OCI-LY1 (cell line): Measurements from ENCODE around the gene C16orf74.
A peak's percentile ranks its signal among the peaks of the same experiment; 100 is the strongest.

ENCODE experiments used
- H2AFZ ChIP-seq: fragments of 200-600 bp; sonication (generic), shearing (Covaris generic); 2 replicates; pipeline ENCODE4 v1.6.0; 2014; ENCODE audit warnings: antibody characterized with exemption, mild to moderate bottlenecking, low read length
- H3F3A ChIP-seq: fragments of 200-600 bp; sonication (generic), shearing (Covaris generic); 2 replicates; pipeline ENCODE4 v1.6.0; 2014; ENCODE audit warnings: mild to moderate bottlenecking, antibody characterized with exemption, low read length, moderate library complexity; ENCODE audit not compliant: insufficient read depth
- H3K27ac ChIP-seq: fragments of 200-600 bp; sonication (generic); 2 replicates; pipeline ENCODE4 v1.5.1; 2014; ENCODE audit warnings: low read length, mixed run types, mild to moderate bottlenecking, low read depth; ENCODE audit not compliant: poor library complexity, severe bottlenecking
- H3K27me3 ChIP-seq: fragments of 200-600 bp; sonication (generic); 2 replicates; pipeline ENCODE4 v1.6.0; 2014; ENCODE audit warnings: antibody characterized with exemption, mild to moderate bottlenecking, low read length, moderate library complexity; ENCODE audit not compliant: insufficient read depth
- H3K36me3 ChIP-seq: fragments of 200-600 bp; sonication (generic); 2 replicates; pipeline ENCODE4 v1.6.1; 2014; ENCODE audit warnings: mild to moderate bottlenecking, antibody characterized with exemption, low read length, moderate library complexity, mixed read lengths; ENCODE audit not compliant: insufficient read depth
- H3K4me1 ChIP-seq: fragments of 200-600 bp; sonication (generic); 2 replicates; pipeline ENCODE4 v1.5.1; 2014; ENCODE audit warnings: mild to moderate bottlenecking, low read length, moderate library complexity; ENCODE audit not compliant: insufficient read depth, severe bottlenecking
- H3K4me2 ChIP-seq: fragments of 200-600 bp; sonication (generic), shearing (Covaris generic); 2 replicates; pipeline ENCODE4 v1.6.1; 2014; ENCODE audit warnings: low read length
- H3K4me3 ChIP-seq: fragments of 200-600 bp; sonication (generic); 2 replicates; pipeline ENCODE4 v1.5.1; 2014; ENCODE audit warnings: low read length, low read depth, mild to moderate bottlenecking, mixed read lengths; ENCODE audit not compliant: poor library complexity, severe bottlenecking
- H3K79me2 ChIP-seq: fragments of 200-600 bp; shearing (Covaris generic); 2 replicates; pipeline ENCODE4 v1.6.1; 2016; ENCODE audit warnings: mixed run types, low read length, mixed read lengths; ENCODE audit not compliant: insufficient read depth
- H3K9ac ChIP-seq: fragments of 200-600 bp; sonication (generic), shearing (Covaris generic); 2 replicates; pipeline ENCODE4 v1.6.1; 2014; ENCODE audit warnings: mild to moderate bottlenecking, low read length, mixed read lengths
- H3K9me2 ChIP-seq: fragments of 200-600 bp; sonication (generic), shearing (Covaris generic); 2 replicates; pipeline ENCODE4 v1.6.1; 2014; ENCODE audit warnings: low read depth, mild to moderate bottlenecking, low read length, mixed read lengths
- H3K9me3 ChIP-seq: fragments of 200-600 bp; shearing (Covaris generic); 2 replicates; pipeline ENCODE4 v1.6.1; 2014; ENCODE audit warnings: low read length, mixed read lengths
- H4K20me1 ChIP-seq: fragments of 200-600 bp; sonication (generic), shearing (Covaris generic); 2 replicates; pipeline ENCODE4 v1.6.0; 2016; ENCODE audit warnings: mild to moderate bottlenecking, low read length; ENCODE audit not compliant: insufficient read depth
- CTCF ChIP-seq: fragments of 200-600 bp; sonication (generic), shearing (Covaris generic); IDR thresholded peaks from 2 replicates; pipeline ENCODE4 v1.5.1; 2017; ENCODE audit warnings: mild to moderate bottlenecking, antibody characterized with exemption, low read length, moderate library complexity, mixed read lengths
- EZH2 ChIP-seq: fragments of 200-600 bp; sonication (generic), shearing (Covaris generic); IDR thresholded peaks from 2 replicates; pipeline ENCODE4 v1.8.0; 2017; ENCODE audit warnings: borderline replicate concordance, mixed run types, mild to moderate bottlenecking, antibody characterized with exemption, low read length, moderate library complexity, mixed read lengths

C16orf74 gene

GRCh38 chr16:85696781-85697180, 54.1 kb downstream of the C16orf74 start:
- no peaks in the 10 kb centered on the region for H4K20me1 ChIP-seq
- no peaks in the 10 kb centered on the region for H3K9me3 ChIP-seq
- H3K9ac ChIP-seq, result no peak overlapping the region
- H3K9me2 ChIP-seq, result no peaks in the 10 kb centered on the region
- no peaks in the 10 kb centered on the region for H3K79me2 ChIP-seq
- peaks cover 12% of the 10 kb centered on the region for H3K4me1 ChIP-seq
- no peak overlapping the region for H3K4me3 ChIP-seq
- peaks cover 4% of the 10 kb centered on the region; the same call in 1 of the 2 replicates for H3K27me3 ChIP-seq
- H3K27ac ChIP-seq, result no peak overlapping the region
- H3F3A ChIP-seq, result no peaks in the 10 kb centered on the region
- no peak overlapping the region for H2AFZ ChIP-seq
- H3K36me3 ChIP-seq, result no peaks in the 10 kb centered on the region
- TF ChIP-seq CTCF (no peak), EZH2 (no peak)
- H3K4me2 ChIP-seq, result peak overlapping the region; percentile 14; the same call in 1 of the 2 replicates

- no peak for TF ChIP-seq EZH2
- TF ChIP-seq CTCF, result no peak
- Histone ChIP-seq H3K36me3 (no peaks in the 10 kb centered on the region), H3K27ac (no peak overlapping the region), H3K9me2 (no peaks in the 10 kb centered on the region), H2AFZ (no peak overlapping the region), H3K9me3 (no peaks in the 10 kb centered on the region), H3K9ac (no peak overlapping the region; the same call in 1 of the 2 replicates), H3F3A (no peaks in the 10 kb centered on the region), H3K4me2 (no peak overlapping the region), H3K79me2 (no peaks in the 10 kb centered on the region), H3K27me3 (0 out of 2 replicates have a peak, but pooled peaks cover 4% of the 10 kb centered on the region), H3K4me1 (peaks cover 12% of the 10 kb centered on the region), H3K4me3 (no peak overlapping the region), H4K20me1 (no peaks in the 10 kb centered on the region)
Measured at GRCh38 chr16:85695196-85696128, 55.4 kb downstream of the C16orf74 start.

GRCh38 chr16:85690469-85691064, 60.3 kb downstream of the C16orf74 start:
- Histone ChIP-seq H3F3A (peaks cover 3% of the 10 kb centered on the region; the same call in 1 of the 2 replicates), H3K79me2 (no peaks in the 10 kb centered on the region; the same call in 1 of the 2 replicates), H3K9ac (no peak overlapping the region), H3K4me3 (no peak overlapping the region), H3K27me3 (no peaks in the 10 kb centered on the region), H3K36me3 (no peaks in the 10 kb centered on the region), H3K9me2 (no peaks in the 10 kb centered on the region), H3K4me2 (no peak overlapping the region), H2AFZ (no peak overlapping the region), H4K20me1 (no peaks in the 10 kb centered on the region), H3K9me3 (no peaks in the 10 kb centered on the region), H3K4me1 (peaks cover 32% of the 10 kb centered on the region), H3K27ac (no peak overlapping the region)
- TF ChIP-seq EZH2 (no peak), CTCF (no peak)
